Mesenchymal stem cell (in vitro differentiated cells and primary cell): ENCODE results near the gene C1QBP.
A peak's percentile ranks its signal among the peaks of the same experiment; 100 is the strongest.

Source experiments
- DNase-seq: peaks from one replicate; pipeline ENCODE4 v3.0.0-alpha.2; 2013
- H2AFZ ChIP-seq: one replicate; pipeline ENCODE4 v1.6.1; 2013; ENCODE audit warnings: low read depth, mild to moderate bottlenecking, control low read depth, inconsistent platforms, low read length, moderate library complexity
- H2AK5ac ChIP-seq: 2 replicates; pipeline ENCODE4 v1.6.1; 2013; ENCODE audit warnings: low read length, moderate library complexity, mild to moderate bottlenecking, inconsistent platforms; ENCODE audit not compliant: severe bottlenecking
- H2BK120ac ChIP-seq: one replicate; pipeline ENCODE4 v1.6.1; 2013; ENCODE audit warnings: low read depth, mild to moderate bottlenecking, inconsistent platforms, low read length, moderate library complexity
- H2BK12ac ChIP-seq, 2 experiments: one replicate each; pipeline ENCODE4 v1.6.1; 2013; ENCODE audit warnings: inconsistent platforms in 2 of 2, low read length in 2 of 2, mild to moderate bottlenecking in 2 of 2, moderate library complexity in 2 of 2, control low read depth in 1 of 2
- H2BK15ac ChIP-seq: one replicate; pipeline ENCODE4 v1.6.1; 2013; ENCODE audit warnings: mild to moderate bottlenecking, low read depth, inconsistent platforms; ENCODE audit not compliant: poor library complexity, severe bottlenecking
- H2BK5ac ChIP-seq: 2 replicates; pipeline ENCODE4 v1.6.1; 2013; ENCODE audit warnings: low read depth, mild to moderate bottlenecking, low read length, control low read depth, inconsistent platforms; ENCODE audit not compliant: poor library complexity, severe bottlenecking
- H3K14ac ChIP-seq, 2 experiments: one replicate each; pipeline ENCODE4 v1.6.1; 2013; ENCODE audit warnings: inconsistent platforms in 2 of 2, low read length in 2 of 2, control low read depth in 1 of 2, mild to moderate bottlenecking in 1 of 2, moderate library complexity in 1 of 2
- H3K18ac ChIP-seq, 2 experiments: one replicate each; pipeline ENCODE4 v1.6.1; 2013; ENCODE audit warnings: inconsistent platforms in 2 of 2, low read length in 2 of 2, control low read depth in 1 of 2, low read depth in 1 of 2, mild to moderate bottlenecking in 1 of 2
- H3K23ac ChIP-seq, 2 experiments: one replicate each; pipeline ENCODE4 v1.6.1; 2013; ENCODE audit warnings: inconsistent platforms in 2 of 2, low read length in 2 of 2, mild to moderate bottlenecking in 2 of 2, moderate library complexity in 2 of 2, control low read depth in 1 of 2
- H3K27ac ChIP-seq: 2 replicates; pipeline ENCODE4 v1.5.1; 2013; ENCODE audit warnings: mild to moderate bottlenecking, moderate library complexity, low read length, control low read depth, inconsistent platforms; ENCODE audit not compliant: poor library complexity, severe bottlenecking
- H3K27me3 ChIP-seq, 2 experiments: 2 replicates each; pipeline versions ENCODE4 v1.6.1 to v1.7.0; 2013; ENCODE audit warnings: low read length in 2 of 2, mild to moderate bottlenecking in 2 of 2, moderate library complexity in 2 of 2, control low read depth in 1 of 2, inconsistent platforms in 1 of 2; ENCODE audit not compliant: control insufficient read depth in 1 of 2, insufficient read depth in 1 of 2
- H3K36me3 ChIP-seq, 2 experiments: 2 replicates each; pipeline versions ENCODE4 v1.6.1 to v1.7.0; 2013; ENCODE audit warnings: low read length in 2 of 2, control low read depth in 1 of 2, inconsistent platforms in 1 of 2, low read depth in 1 of 2, mild to moderate bottlenecking in 1 of 2; ENCODE audit not compliant: insufficient read depth in 2 of 2, control insufficient read depth in 1 of 2
- H3K4ac ChIP-seq, 2 experiments: one replicate each; pipeline ENCODE4 v1.6.1; 2013; ENCODE audit warnings: inconsistent platforms in 2 of 2, low read length in 2 of 2, mild to moderate bottlenecking in 2 of 2, moderate library complexity in 2 of 2, control low read depth in 1 of 2, low read depth in 1 of 2
- H3K4me1 ChIP-seq: 2 replicates; pipeline ENCODE4 v1.6.1; 2013; ENCODE audit warnings: low read depth, low read length, control low read depth; ENCODE audit not compliant: control insufficient read depth, insufficient read depth
- H3K4me2 ChIP-seq: 2 replicates; pipeline ENCODE4 v1.6.1; 2013; ENCODE audit warnings: low read length, mild to moderate bottlenecking, inconsistent platforms; ENCODE audit not compliant: poor library complexity, severe bottlenecking
- H3K4me3 ChIP-seq, 2 experiments: 2 replicates each; pipeline versions ENCODE4 v1.5.1 to v1.7.0; 2013; ENCODE audit warnings: low read length in 2 of 2, mild to moderate bottlenecking in 2 of 2, control low read depth in 1 of 2, low read depth in 1 of 2; ENCODE audit not compliant: insufficient read depth in 1 of 2
- H3K79me1 ChIP-seq: replicated peaks from 2 replicates; pipeline ENCODE4 v1.6.1; 2013; ENCODE audit warnings: mild to moderate bottlenecking, control low read depth, low read length, inconsistent platforms; ENCODE audit not compliant: poor library complexity, severe bottlenecking
- H3K9ac ChIP-seq: 2 replicates; pipeline ENCODE4 v1.7.0; 2013; ENCODE audit warnings: mild to moderate bottlenecking, low read length, moderate library complexity
- H3K9me3 ChIP-seq: 2 replicates; pipeline ENCODE4 v1.7.0; 2013; ENCODE audit warnings: mild to moderate bottlenecking, low read length; ENCODE audit not compliant: control insufficient read depth
- H4K8ac ChIP-seq: one replicate; pipeline ENCODE4 v1.6.1; 2013; ENCODE audit warnings: inconsistent platforms, mild to moderate bottlenecking, low read length, moderate library complexity
- H4K91ac ChIP-seq: one replicate; pipeline ENCODE4 v1.6.1; 2013; ENCODE audit warnings: mild to moderate bottlenecking, low read length, inconsistent platforms
- WGBS: methylation state at CpG from one replicate; pipeline ENCODE4 v1.1.7; 2013; ENCODE audit warnings: mixed read lengths; 5-methylcytosine and 5-hydroxymethylcytosine counted together

Gene C1QBP

DNA sequence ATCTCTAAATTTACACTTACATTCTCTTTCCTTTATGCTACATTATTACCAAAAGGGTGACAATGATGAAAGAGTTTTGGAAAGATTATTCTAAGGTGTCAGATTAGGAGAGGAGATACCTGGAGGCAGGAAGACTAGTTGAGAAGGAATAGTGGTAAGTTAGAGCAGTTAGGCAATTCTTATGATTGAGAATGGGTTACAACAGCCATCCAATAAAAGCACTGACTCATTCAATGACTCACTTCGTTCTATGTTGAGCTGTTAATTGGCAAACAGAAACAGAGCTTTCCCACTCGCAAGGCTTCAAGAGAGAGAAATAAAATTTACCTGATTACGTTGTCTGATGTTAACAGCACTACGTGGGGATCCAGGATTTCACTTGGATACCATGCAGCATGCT lies 25.3 kb downstream of the C1QBP start:
- Histone ChIP-seq H3K9me3 (no peaks in the 10 kb centered on the region), H3K18ac (no peak overlapping the region), H3K4ac (no peak overlapping the region), H4K8ac (no peak overlapping the region), H3K27ac (peak overlapping the region; percentile 69), H3K9ac (peak overlapping the region; percentile 71), H3K23ac (no peak overlapping the region), H3K4me2 (no peak overlapping the region), H3K4me3 (peak overlapping the region in 1 of 2 experiments; percentile 38), H3K36me3 (peaks cover 25 to 62% of the 10 kb centered on the region in 2 experiments), H3K4me1 (peaks cover 17% of the 10 kb centered on the region), H2AFZ (no peak overlapping the region), H2BK120ac (no peak overlapping the region), H2AK5ac (no peak overlapping the region), H2BK15ac (no peak overlapping the region), H2BK12ac (no peak overlapping the region), H2BK5ac (no peak overlapping the region), H3K79me1 (peaks cover 19% of the 10 kb centered on the region), H4K91ac (no peak overlapping the region), H3K14ac (no peak overlapping the region), H3K27me3 (no peaks in the 10 kb centered on the region)
- peak; percentile 92 for DNase-seq
- 54% methylated on average over 4 of the region's 4 CpGs for WGBS

DNA sequence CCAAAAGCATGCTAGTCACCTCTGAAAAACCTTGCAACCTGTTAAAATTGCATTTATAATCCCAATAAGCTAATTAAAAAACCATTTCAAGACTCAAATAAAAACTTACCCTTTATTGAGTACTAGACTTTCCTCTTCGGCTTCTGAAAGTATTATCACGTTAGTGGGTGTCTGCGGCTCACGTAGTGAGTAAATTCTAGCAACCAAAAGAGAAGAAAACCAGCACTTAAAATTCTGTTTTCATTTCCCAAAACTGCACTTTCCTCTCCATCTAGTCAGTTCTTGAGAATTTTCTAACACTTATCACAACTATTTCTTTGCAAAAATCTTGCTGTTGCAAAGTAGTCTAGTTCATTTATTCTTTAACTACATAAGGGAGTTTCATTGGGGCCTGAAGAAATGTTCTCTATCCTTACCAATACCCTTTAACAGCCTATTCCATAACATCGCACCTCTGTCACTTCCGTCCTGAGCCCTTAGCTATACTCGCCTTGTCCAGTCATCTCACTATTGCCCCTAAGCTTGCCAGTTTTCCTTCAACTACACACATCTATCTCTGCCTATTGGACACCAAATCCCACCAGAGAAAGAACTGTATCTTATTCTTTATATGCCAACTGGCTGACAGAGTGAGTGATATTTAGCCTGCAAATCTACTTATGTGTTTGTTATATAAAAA lies 28.2 kb downstream of the C1QBP start:
- Histone ChIP-seq H2BK15ac (no peak overlapping the region), H3K4me3 (no peak overlapping the region), H3K27ac (no peak overlapping the region), H4K91ac (no peak overlapping the region), H2BK5ac (no peak overlapping the region), H3K9me3 (no peaks in the 10 kb centered on the region), H3K23ac (no peak overlapping the region), H3K9ac (no peak overlapping the region), H2AK5ac (no peak overlapping the region), H3K14ac (no peak overlapping the region), H3K79me1 (peaks cover 25% of the 10 kb centered on the region), H3K18ac (no peak overlapping the region), H2BK12ac (no peak overlapping the region), H3K36me3 (peaks cover 18 to 79% of the 10 kb centered on the region in 2 experiments), H3K27me3 (no peaks in the 10 kb centered on the region), H2AFZ (no peak overlapping the region), H2BK120ac (no peak overlapping the region), H4K8ac (no peak overlapping the region), H3K4me1 (peaks cover 9% of the 10 kb centered on the region), H3K4ac (no peak overlapping the region), H3K4me2 (no peak overlapping the region)
- DNase-seq, result no peak
- 98% methylated on average over 7 of the region's 7 CpGs for WGBS

- Histone ChIP-seq H3K9me3 (no peaks in the 10 kb centered on the region), H3K4me2 (no peak overlapping the region), H3K27ac (no peak overlapping the region), H4K91ac (no peak overlapping the region), H3K36me3 (peaks cover 21 to 93% of the 10 kb centered on the region in 2 experiments), H4K8ac (no peak overlapping the region), H2BK12ac (no peak overlapping the region), H2BK15ac (no peak overlapping the region), H3K18ac (no peak overlapping the region), H3K4ac (no peak overlapping the region), H3K14ac (no peak overlapping the region), H2AFZ (no peak overlapping the region), H3K27me3 (no peaks in the 10 kb centered on the region), H3K23ac (no peak overlapping the region), H3K9ac (no peak overlapping the region), H3K4me3 (no peak overlapping the region), H2AK5ac (no peak overlapping the region), H3K4me1 (peaks cover 3% of the 10 kb centered on the region), H3K79me1 (peaks cover 21% of the 10 kb centered on the region), H2BK5ac (no peak overlapping the region), H2BK120ac (no peak overlapping the region)
- no peak for DNase-seq
- WGBS, result 100% methylated on average over 2 of the region's 5 CpGs
Observed at GRCh38 chr17:5408186-5408585, 30.8 kb downstream of the C1QBP start.

DNA sequence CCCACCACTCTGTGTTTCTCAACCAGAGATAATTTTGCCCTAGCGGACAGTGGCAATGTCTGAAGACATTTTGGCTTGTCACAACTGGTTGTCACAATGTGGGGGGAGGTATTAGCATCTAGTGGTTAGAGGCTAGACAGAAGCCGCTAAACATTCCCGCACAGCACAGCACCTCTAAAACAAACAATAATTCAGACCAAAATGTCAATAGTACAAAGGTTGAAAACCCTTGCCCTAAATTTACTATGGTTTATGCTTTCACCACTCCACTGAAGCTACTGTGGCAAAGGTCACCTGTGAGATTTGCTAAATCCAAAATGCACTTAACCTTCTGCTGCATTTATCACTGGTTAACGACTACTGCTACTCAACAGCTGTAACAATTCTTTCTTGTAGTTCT lies 33.6 kb downstream of the C1QBP start:
- Histone ChIP-seq H3K14ac (no peak overlapping the region), H3K9ac (no peak overlapping the region)
- 87% methylated on average over 4 of the region's 4 CpGs for WGBS

More for the DNA sequence above, 33.6 kb downstream of the C1QBP start:
- Histone ChIP-seq H4K8ac (no peak overlapping the region), H2BK5ac (no peak overlapping the region), H2BK12ac (no peak overlapping the region), H3K23ac (no peak overlapping the region), H2AK5ac (no peak overlapping the region), H3K9me3 (no peaks in the 10 kb centered on the region), H4K91ac (no peak overlapping the region), H3K4me1 (no peaks in the 10 kb centered on the region), H2BK15ac (no peak overlapping the region), H3K4me2 (no peak overlapping the region), H3K4ac (no peak overlapping the region), H3K79me1 (peaks cover 19% of the 10 kb centered on the region), H2BK120ac (no peak overlapping the region), H2AFZ (no peak overlapping the region), H3K36me3 (peaks cover 29 to 94% of the 10 kb centered on the region in 2 experiments), H3K4me3 (no peak overlapping the region), H3K27ac (no peak overlapping the region), H3K18ac (no peak overlapping the region), H3K27me3 (no peaks in the 10 kb centered on the region)
- no peak for DNase-seq
